ENCODE measurements around the gene PLCH1.
"Not testable (repeated sequence)": the region's sequence is repeated elsewhere in the genome, so short reads cannot be mapped to it uniquely, and the experiment has no call there.

The PLCH1 gene

GRCh38 chr3:155411500-155412223 lies 333.2 kb downstream of the PLCH1 start:
- peaks cover 2% of the 10 kb centered on the region; the same call in 1 of the 2 replicates for H3K9me3 ChIP-seq (ENCODE audit: insufficient read depth, low read depth, low read length)
- H3K9ac ChIP-seq (ENCODE audit: low read depth, low read length) = no peak overlapping the region
- H3K36me3 ChIP-seq (ENCODE audit: insufficient read depth, low read length) = no peaks in the 10 kb centered on the region
- H3K27ac ChIP-seq (ENCODE audit: low read depth, low read length) = no peak overlapping the region
- no peak overlapping the region for H3K4me3 ChIP-seq (ENCODE audit: low read length)
- 87% methylated on average over 5 of the region's 5 CpGs for WGBS
- H3K4me1 ChIP-seq (ENCODE audit: insufficient read depth, low read length) = peaks cover 9% of the 10 kb centered on the region
- H3K27me3 ChIP-seq (ENCODE audit: insufficient read depth, low read length) = no peaks in the 10 kb centered on the region

GRCh38 chr3:155409336-155409735 lies 335.5 kb downstream of the PLCH1 start:
- Histone ChIP-seq H3K27ac (ENCODE audit: low read depth, low read length) (no peak overlapping the region), H3K9ac (ENCODE audit: low read depth, low read length) (no peak overlapping the region), H3K4me1 (ENCODE audit: insufficient read depth, low read length) (peaks cover 9% of the 10 kb centered on the region), H3K27me3 (ENCODE audit: insufficient read depth, low read length) (no peaks in the 10 kb centered on the region), H3K9me3 (ENCODE audit: insufficient read depth, low read depth, low read length) (peaks cover 2% of the 10 kb centered on the region; the same call in 1 of the 2 replicates), H3K36me3 (ENCODE audit: insufficient read depth, low read length) (no peaks in the 10 kb centered on the region), H3K4me3 (ENCODE audit: low read length) (no peak overlapping the region)

GRCh38 chr3:155407971-155408370 lies 336.9 kb downstream of the PLCH1 start:
- Histone ChIP-seq H3K9ac (ENCODE audit: low read depth, low read length) (no peak overlapping the region), H3K27ac (ENCODE audit: low read depth, low read length) (no peak overlapping the region), H3K4me1 (ENCODE audit: insufficient read depth, low read length) (peaks cover 2% of the 10 kb centered on the region), H3K27me3 (ENCODE audit: insufficient read depth, low read length) (no peaks in the 10 kb centered on the region), H3K36me3 (ENCODE audit: insufficient read depth, low read length) (no peaks in the 10 kb centered on the region), H3K9me3 (ENCODE audit: insufficient read depth, low read depth, low read length) (peaks cover 2% of the 10 kb centered on the region; the same call in 1 of the 2 replicates), H3K4me3 (ENCODE audit: low read length) (no peak overlapping the region)
- 88% methylated on average over 3 of the region's 3 CpGs for WGBS

GRCh38 chr3:155407331-155407730 lies 337.5 kb downstream of the PLCH1 start:
- Histone ChIP-seq H3K27ac (ENCODE audit: low read depth, low read length) (no peak overlapping the region), H3K4me3 (ENCODE audit: low read length) (no peak overlapping the region), H3K27me3 (ENCODE audit: insufficient read depth, low read length) (no peaks in the 10 kb centered on the region), H3K4me1 (ENCODE audit: insufficient read depth, low read length) (no peaks in the 10 kb centered on the region), H3K9ac (ENCODE audit: low read depth, low read length) (no peak overlapping the region), H3K9me3 (ENCODE audit: insufficient read depth, low read depth, low read length) (peaks cover 2% of the 10 kb centered on the region; the same call in 1 of the 2 replicates), H3K36me3 (ENCODE audit: insufficient read depth, low read length) (no peaks in the 10 kb centered on the region)
- 83% methylated on average over 1 of the region's 1 CpG for WGBS

- Histone ChIP-seq H3K27ac (ENCODE audit: low read depth, low read length) (no peak overlapping the region), H3K9me3 (ENCODE audit: insufficient read depth, low read depth, low read length) (no peaks in the 10 kb centered on the region), H3K4me3 (ENCODE audit: low read length) (no peak overlapping the region), H3K27me3 (ENCODE audit: insufficient read depth, low read length) (no peaks in the 10 kb centered on the region), H3K36me3 (ENCODE audit: insufficient read depth, low read length) (no peaks in the 10 kb centered on the region), H3K4me1 (ENCODE audit: insufficient read depth, low read length) (no peaks in the 10 kb centered on the region), H3K9ac (ENCODE audit: low read depth, low read length) (no peak overlapping the region)
- 91% methylated on average over 1 of the region's 1 CpG for WGBS
These were observed 340.4 kb downstream of the PLCH1 start for GRCh38 chr3:155404486-155404885.

GRCh38 chr3:155402656-155403055 lies 342.2 kb downstream of the PLCH1 start:
- Histone ChIP-seq H3K27me3 (ENCODE audit: insufficient read depth, low read length) (no peaks in the 10 kb centered on the region), H3K9ac (ENCODE audit: low read depth, low read length) (no peak overlapping the region), H3K4me1 (ENCODE audit: insufficient read depth, low read length) (no peaks in the 10 kb centered on the region), H3K4me3 (ENCODE audit: low read length) (no peak overlapping the region), H3K9me3 (ENCODE audit: insufficient read depth, low read depth, low read length) (no peaks in the 10 kb centered on the region), H3K36me3 (ENCODE audit: insufficient read depth, low read length) (no peaks in the 10 kb centered on the region), H3K27ac (ENCODE audit: low read depth, low read length) (no peak overlapping the region)

GRCh38 chr3:155398046-155398445 lies 346.8 kb downstream of the PLCH1 start:
- H3K9me3 ChIP-seq (ENCODE audit: insufficient read depth, low read depth, low read length) = peaks cover 4% of the 10 kb centered on the region; the same call in 1 of the 2 replicates
- H3K27me3 ChIP-seq (ENCODE audit: insufficient read depth, low read length) = no peaks in the 10 kb centered on the region
- no peak overlapping the region for H3K27ac ChIP-seq (ENCODE audit: low read depth, low read length)
- no peaks in the 10 kb centered on the region for H3K36me3 ChIP-seq (ENCODE audit: insufficient read depth, low read length)
- no peak overlapping the region for H3K9ac ChIP-seq (ENCODE audit: low read depth, low read length)
- no peaks in the 10 kb centered on the region for H3K4me1 ChIP-seq (ENCODE audit: insufficient read depth, low read length)
- no peak overlapping the region for H3K4me3 ChIP-seq (ENCODE audit: low read length)

- H3K9me3 ChIP-seq (ENCODE audit: insufficient read depth, low read depth, low read length); H3K27ac ChIP-seq (ENCODE audit: low read depth, low read length); H3K4me1 ChIP-seq (ENCODE audit: insufficient read depth, low read length); H3K36me3 ChIP-seq (ENCODE audit: insufficient read depth, low read length); H3K4me3 ChIP-seq (ENCODE audit: low read length); H3K27me3 ChIP-seq (ENCODE audit: insufficient read depth, low read length); H3K9ac ChIP-seq (ENCODE audit: low read depth, low read length): not testable (repeated sequence)
- WGBS = 80% methylated on average over 1 of the region's 2 CpGs
These were observed 350.0 kb downstream of the PLCH1 start for GRCh38 chr3:155394896-155395295.

- no CpG with 5 or more reads among the region's 1 CpG for WGBS
- Histone ChIP-seq H3K9ac (ENCODE audit: low read depth, low read length) (no peak overlapping the region), H3K4me1 (ENCODE audit: insufficient read depth, low read length) (peaks cover 3% of the 10 kb centered on the region; the same call in 1 of the 2 replicates), H3K4me3 (ENCODE audit: low read length) (no peak overlapping the region), H3K27me3 (ENCODE audit: insufficient read depth, low read length) (no peaks in the 10 kb centered on the region), H3K9me3 (ENCODE audit: insufficient read depth, low read depth, low read length) (peaks cover 4% of the 10 kb centered on the region; the same call in 1 of the 2 replicates), H3K27ac (ENCODE audit: low read depth, low read length) (no peak overlapping the region), H3K36me3 (ENCODE audit: insufficient read depth, low read length) (no peaks in the 10 kb centered on the region)
These were observed 350.6 kb downstream of the PLCH1 start for GRCh38 chr3:155394240-155394639.

GRCh38 chr3:155393316-155393715 lies 351.6 kb downstream of the PLCH1 start:
- H3K9me3 ChIP-seq (ENCODE audit: insufficient read depth, low read depth, low read length) = peaks cover 4% of the 10 kb centered on the region; the same call in 1 of the 2 replicates
- no peak overlapping the region for H3K9ac ChIP-seq (ENCODE audit: low read depth, low read length)
- peaks cover 3% of the 10 kb centered on the region; the same call in 1 of the 2 replicates for H3K4me1 ChIP-seq (ENCODE audit: insufficient read depth, low read length)
- no peaks in the 10 kb centered on the region for H3K27me3 ChIP-seq (ENCODE audit: insufficient read depth, low read length)
- no peak overlapping the region for H3K4me3 ChIP-seq (ENCODE audit: low read length)
- WGBS = 100% methylated on average over 1 of the region's 1 CpG
- no peaks in the 10 kb centered on the region for H3K36me3 ChIP-seq (ENCODE audit: insufficient read depth, low read length)
- H3K27ac ChIP-seq (ENCODE audit: low read depth, low read length) = no peak overlapping the region

GRCh38 chr3:155392138-155392537 lies 352.7 kb downstream of the PLCH1 start:
- no peak overlapping the region for H3K4me3 ChIP-seq (ENCODE audit: low read length)
- WGBS = 75% methylated on average over 1 of the region's 1 CpG
- H3K27me3 ChIP-seq (ENCODE audit: insufficient read depth, low read length) = no peaks in the 10 kb centered on the region
- peaks cover 3% of the 10 kb centered on the region; the same call in 1 of the 2 replicates for H3K4me1 ChIP-seq (ENCODE audit: insufficient read depth, low read length)
- H3K9me3 ChIP-seq (ENCODE audit: insufficient read depth, low read depth, low read length) = peaks cover 4% of the 10 kb centered on the region; the same call in 1 of the 2 replicates
- H3K36me3 ChIP-seq (ENCODE audit: insufficient read depth, low read length) = no peaks in the 10 kb centered on the region
- H3K27ac ChIP-seq (ENCODE audit: low read depth, low read length) = no peak overlapping the region
- no peak overlapping the region for H3K9ac ChIP-seq (ENCODE audit: low read depth, low read length)
